ENCODE results near the gene ST7L. TPM values are rescaled to one million over a fixed set of nuclear protein-coding genes. Genes with fewer than 3 reads are reported as not detected.

The ST7L gene
- total and polyA plus RNA-seq, 9 of the 15 experiments (the other 6 are each of a cell fraction or from before 2014, with no cell fraction given) = 9.0 to 32.5 (median 26.6) TPM

DNA sequence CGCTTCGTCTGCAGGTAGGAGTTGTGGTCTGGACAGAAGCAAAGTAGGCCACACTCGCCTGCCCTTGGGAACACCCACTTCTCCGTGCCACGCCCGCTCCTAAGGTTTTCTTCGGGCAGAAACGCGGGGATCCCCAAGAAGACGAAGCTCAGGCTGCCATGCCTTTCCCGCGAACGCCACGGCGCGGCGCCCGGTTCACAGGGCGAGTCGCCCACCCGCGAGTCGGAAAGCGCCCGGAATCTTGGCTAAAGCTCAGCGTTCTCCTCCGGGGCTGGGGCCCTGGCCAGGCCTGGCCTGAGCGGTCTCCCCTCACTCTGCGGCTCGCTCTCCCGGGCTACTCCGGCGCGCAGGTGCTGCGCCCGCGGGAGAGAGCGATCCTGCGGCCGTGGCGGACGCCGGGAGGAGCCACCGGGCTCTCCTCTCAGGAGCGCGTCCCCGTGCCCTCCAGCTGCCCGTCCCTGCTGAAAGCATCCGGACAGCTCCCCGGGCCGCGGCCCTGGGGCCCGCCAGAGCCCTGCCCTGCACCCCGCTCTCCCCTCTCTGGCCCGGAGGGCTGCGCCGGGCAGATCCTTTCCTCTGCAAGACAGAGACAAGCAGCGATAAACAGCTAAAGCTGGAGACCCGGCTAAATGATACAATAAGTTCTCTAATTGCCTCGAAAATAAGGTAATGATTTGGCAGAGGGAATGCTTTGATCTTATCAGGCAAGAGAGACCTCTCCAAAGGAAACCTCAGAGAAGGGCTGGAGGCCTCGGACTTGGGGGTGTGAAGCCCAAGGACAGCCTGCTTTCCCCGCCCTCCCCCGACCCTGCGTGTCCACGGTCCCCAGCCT lies 116.9 kb downstream of the ST7L start (continued):
- TF ChIP-seq ARID2 (IDR thresholded peaks at IDR 0.05) (0 out of 2 replicates have a peak, but pooled peaks have one; percentile 39), PCBP1 (IDR thresholded peaks at IDR 0.05; ENCODE audit: low read depth, low read length, poor library complexity, severe bottlenecking) (peak; percentile 47), NRF1 (conservative IDR thresholded peaks at IDR 0.05 in 1 of 2, IDR thresholded peaks at IDR 0.05 in 1 of 2) (peak in 1 of 2 experiments; percentile 43; a peak in 1 of 4 replicates), ZBTB17 (CRISPR knock-in tag; IDR thresholded peaks at IDR 0.05) (no peak), ZFX (CRISPR knock-in tag; IDR thresholded peaks at IDR 0.05) (peak; percentile 52)
- TF ChIP-seq, protein P1, sequence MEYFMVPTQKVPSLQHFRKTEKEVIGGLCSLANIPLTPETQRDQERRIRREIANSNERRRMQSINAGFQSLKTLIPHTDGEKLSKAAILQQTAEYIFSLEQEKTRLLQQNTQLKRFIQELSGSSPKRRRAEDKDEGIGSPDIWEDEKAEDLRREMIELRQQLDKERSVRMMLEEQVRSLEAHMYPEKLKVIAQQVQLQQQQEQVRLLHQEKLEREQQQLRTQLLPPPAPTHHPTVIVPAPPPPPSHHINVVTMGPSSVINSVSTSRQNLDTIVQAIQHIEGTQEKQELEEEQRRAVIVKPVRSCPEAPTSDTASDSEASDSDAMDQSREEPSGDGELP (CRISPR knock-in tag; IDR thresholded peaks at IDR 0.05; ENCODE audit: borderline replicate concordance) = peak; percentile 61; the same call in 1 of the 2 replicates
- TF ChIP-seq, protein P2, sequence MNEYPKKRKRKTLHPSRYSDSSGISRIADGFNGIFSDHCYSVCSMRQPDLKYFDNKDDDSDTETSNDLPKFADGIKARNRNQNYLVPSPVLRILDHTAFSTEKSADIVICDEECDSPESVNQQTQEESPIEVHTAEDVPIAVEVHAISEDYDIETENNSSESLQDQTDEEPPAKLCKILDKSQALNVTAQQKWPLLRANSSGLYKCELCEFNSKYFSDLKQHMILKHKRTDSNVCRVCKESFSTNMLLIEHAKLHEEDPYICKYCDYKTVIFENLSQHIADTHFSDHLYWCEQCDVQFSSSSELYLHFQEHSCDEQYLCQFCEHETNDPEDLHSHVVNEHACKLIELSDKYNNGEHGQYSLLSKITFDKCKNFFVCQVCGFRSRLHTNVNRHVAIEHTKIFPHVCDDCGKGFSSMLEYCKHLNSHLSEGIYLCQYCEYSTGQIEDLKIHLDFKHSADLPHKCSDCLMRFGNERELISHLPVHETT (CRISPR knock-in tag; conservative IDR thresholded peaks at IDR 0.05 in 1 of 2, IDR thresholded peaks at IDR 0.05 in 1 of 2) = 0 out of 4 replicates have a peak, but pooled peaks of 1 of the 2 experiments have one; percentile 41

All from K562 (cell line).